Stimulated activated CD4-positive, alpha-beta T cell treated with anti-CD3 and anti-CD28 coated beads, Interleukin-2, amount 100 ng/mL, for 24 hours (primary cell): Measurements from ENCODE around the gene VPS35L.

Experiments
- DNase-seq, 2 donors: peaks; one replicate each; pipeline ENCODE4 v3.0.0-alpha.2; 2020

The VPS35L gene, protein sequence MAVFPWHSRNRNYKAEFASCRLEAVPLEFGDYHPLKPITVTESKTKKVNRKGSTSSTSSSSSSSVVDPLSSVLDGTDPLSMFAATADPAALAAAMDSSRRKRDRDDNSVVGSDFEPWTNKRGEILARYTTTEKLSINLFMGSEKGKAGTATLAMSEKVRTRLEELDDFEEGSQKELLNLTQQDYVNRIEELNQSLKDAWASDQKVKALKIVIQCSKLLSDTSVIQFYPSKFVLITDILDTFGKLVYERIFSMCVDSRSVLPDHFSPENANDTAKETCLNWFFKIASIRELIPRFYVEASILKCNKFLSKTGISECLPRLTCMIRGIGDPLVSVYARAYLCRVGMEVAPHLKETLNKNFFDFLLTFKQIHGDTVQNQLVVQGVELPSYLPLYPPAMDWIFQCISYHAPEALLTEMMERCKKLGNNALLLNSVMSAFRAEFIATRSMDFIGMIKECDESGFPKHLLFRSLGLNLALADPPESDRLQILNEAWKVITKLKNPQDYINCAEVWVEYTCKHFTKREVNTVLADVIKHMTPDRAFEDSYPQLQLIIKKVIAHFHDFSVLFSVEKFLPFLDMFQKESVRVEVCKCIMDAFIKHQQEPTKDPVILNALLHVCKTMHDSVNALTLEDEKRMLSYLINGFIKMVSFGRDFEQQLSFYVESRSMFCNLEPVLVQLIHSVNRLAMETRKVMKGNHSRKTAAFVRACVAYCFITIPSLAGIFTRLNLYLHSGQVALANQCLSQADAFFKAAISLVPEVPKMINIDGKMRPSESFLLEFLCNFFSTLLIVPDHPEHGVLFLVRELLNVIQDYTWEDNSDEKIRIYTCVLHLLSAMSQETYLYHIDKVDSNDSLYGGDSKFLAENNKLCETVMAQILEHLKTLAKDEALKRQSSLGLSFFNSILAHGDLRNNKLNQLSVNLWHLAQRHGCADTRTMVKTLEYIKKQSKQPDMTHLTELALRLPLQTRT

DNA sequence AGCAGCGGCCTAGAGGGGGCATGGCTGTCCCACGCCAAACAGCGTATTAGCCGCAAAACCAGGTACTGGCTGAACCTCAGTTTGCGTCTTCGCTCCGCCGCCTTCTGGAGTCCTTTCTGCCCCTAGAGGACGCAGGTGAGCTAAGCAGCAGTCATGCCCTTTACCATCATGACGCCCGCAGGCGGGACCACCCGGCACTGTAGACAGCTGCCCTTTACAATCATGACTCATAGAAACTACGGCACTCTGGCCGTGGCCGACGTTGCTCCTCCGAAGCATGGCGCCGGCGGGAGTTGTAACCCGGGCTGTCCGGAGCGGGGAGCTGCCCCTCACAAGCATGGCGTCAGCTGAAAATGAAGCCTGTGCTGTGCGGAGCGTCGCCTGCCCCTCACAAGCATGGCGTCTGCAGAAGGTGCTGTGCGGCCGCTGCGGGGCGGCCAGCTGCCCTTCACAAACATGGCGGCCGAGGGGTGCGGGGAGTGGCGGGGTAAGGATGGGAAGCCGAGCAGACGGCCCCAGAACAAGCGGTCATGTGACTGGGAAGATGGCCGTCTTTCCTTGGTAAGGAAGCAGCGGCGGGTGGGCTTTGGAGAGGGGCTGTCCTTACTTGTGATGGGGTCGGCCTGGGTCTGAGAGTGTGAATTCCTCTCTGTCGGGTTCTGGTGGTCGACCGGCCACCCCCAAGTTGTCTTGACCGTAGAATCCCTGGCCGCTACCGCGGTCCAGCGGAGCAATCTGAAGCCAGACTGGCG lies at the start of gene VPS35L:
TSS of gene VPS35L (plus strand) at position 518 of the 752 bp plus-strand sequence. CDS start at position 545, 27 bp downstream.
- peak; percentile 95 to 96 for DNase-seq

GRCh38 chr16:19506965-19507364 lies 48.5 kb upstream of the VPS35L start:
- DNase-seq = no peak

- no peak for DNase-seq
Observed at GRCh38 chr16:19507867-19508266, 47.6 kb upstream of the VPS35L start.

DNA sequence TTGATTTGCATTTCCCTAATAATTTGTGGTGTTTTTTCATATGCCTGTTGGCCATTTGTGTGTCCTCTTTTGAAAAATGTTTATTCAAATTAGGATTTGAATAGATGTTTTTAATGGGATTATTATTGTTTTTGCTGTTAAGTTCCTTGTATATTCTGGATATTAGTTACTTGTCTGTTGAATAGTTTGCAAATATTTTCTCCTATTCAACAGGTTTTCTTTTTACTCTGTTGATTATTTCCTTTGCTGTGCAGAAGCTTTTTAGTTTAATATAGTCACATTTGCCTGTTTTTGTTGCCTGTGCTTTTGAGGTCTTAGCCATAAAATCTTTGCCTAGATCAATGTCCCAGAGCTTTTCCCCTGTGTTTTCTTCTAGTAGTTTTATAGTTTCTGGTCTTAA lies 43.2 kb upstream of the VPS35L start:
- no peak for DNase-seq

GRCh38 chr16:19513377-19514053 lies 42.0 kb upstream of the VPS35L start:
- no peak for DNase-seq

DNA sequence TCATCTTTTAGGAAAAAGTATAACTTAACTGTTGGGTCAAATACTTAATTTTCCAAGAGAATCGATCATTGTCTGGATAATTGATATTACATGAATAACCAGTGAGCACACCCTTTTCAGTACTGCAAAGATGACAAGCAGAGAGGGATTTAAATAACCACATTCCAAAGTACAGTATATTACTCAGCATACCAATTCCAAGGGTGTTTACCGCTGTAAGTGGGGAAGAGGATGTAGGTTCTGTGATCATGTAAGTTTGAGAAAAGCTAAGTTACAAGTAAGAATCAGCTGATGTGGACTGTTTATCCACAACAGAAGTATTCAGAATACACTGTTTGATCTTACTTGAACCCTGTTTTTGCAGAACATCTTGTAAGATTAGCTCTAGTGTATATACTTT lies 39.7 kb upstream of the VPS35L start:
- DNase-seq = no peak

- DNase-seq = no peak
Observed at GRCh38 chr16:19517424-19518089, 37.9 kb upstream of the VPS35L start.

DNA sequence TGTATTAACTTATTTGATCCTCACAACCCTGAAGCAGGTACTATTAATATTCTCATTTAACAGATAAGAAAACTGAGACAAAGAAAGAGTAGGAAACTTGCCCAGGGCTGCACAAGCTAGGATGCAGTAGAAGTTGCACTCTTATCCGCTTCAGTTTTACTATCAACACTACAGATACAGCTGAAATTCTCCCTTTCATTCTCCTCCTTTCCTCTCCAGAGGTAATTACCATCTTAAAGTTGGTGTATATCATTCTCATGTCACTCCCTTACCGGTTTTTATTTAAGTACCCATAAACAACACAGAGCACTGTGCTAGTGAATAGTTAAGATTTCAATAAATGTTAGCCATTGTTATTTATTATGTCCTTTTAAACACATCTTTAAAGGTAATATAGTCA lies 37.1 kb upstream of the VPS35L start:
- no peak for DNase-seq

DNA sequence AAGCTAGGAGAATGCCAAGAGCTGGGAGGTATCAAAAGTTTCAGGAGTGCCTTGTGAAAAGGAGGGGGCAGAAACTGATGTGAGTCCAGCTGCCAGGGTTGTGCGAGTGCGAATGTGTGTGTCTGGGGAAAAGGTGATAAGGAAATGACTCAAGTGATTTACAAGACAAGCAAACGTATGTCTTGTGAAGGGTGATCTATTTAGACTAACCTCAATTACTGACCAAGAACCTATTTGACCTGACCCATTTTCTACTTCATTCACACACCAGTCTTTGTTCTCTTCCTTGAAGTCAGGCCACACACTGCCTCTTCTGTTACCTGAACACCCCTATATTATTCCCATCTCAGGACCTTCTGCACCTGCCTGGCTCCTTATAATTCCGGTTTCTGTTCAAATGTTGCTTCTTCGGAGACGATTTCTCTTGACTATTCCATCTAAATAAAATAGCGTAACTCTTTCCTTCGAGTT lies 34.6 kb upstream of the VPS35L start:
- DNase-seq = peak; percentile 18 to 29

- peak; percentile 96 to 97 for DNase-seq
Observed at GRCh38 chr16:19521471-19522396, 33.8 kb upstream of the VPS35L start, which contains the start of gene GDE1. Gene GDE1, minus strand, starts transcription at chr16:19522098. Its CDS starts 134 bp downstream, at chr16:19521964.

DNA sequence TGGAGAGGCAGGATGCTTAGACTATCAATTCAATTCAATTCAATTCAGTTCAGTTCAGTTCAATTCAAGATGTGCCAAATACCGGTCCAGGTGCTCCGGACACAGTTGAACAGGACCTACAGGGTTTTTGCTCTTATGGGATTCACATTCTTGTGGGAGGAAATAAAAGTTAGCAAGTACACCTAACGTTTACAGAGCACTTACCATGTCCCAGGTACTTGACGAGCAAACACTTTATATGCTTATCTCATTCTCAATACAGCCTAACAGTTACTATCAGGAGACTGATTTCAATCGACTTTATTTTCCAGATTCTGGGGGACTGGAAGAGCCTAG lies 33.1 kb upstream of the VPS35L start:
- DNase-seq = no peak

DNA sequence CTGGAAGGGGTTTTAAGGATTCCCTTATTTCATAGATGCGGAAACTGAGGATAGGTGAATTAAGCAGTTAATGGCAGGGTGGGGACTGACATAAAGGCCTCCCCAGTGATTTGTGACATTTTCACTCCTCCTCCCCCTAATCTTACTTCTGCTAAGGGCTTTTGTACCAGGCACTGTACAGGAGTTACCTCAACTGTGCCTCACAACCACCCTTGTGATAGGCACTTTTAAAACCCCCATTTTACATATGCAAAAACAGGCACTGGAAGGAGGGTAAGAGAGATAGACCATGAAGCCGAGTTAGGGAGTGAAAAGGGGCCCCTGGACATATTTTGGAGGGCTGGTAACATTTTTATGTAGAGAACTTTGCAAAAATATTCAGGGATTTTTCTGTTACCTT lies 32.7 kb upstream of the VPS35L start:
- no peak for DNase-seq

DNA sequence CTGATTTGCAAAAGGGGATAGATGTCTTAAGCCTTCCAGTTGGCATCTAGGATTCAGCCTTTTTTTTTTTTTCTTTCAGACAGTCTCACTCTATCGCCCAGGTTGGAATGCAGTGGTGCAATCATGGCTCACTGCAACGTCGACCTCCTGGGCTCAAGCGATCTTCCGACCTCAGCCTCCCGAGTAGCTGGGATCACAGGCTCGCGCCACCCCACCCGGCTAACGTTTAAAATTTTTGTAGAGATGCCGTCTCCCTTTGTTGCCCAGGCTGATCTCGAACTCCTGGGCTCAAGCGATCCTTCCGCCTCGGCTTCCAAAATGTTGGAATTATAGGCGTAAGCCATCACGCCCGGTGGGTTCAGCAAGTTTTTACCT lies 32.3 kb upstream of the VPS35L start:
- DNase-seq = no peak

- DNase-seq = peak; percentile 95 to 96
Observed at GRCh38 chr16:19523559-19524355, 31.7 kb upstream of the VPS35L start, which contains the start of gene CCP110. Gene CCP110, plus strand, starts transcription at chr16:19523942. Its CDS starts 3,940 bp downstream, at chr16:19527882.

DNA sequence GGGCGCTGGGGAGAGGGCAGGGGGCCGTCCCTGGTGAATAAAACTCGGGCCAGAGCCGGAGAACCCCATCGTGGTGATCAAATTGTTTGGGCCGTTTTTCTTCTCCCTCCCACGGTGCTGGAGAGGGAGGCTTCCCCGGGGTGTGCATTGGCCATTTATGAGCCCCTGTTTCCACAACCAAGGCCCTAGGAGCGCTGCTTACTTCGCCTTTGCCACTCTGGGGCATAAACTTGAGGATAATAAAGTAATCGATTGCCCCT lies 31.2 kb upstream of the VPS35L start:
- DNase-seq = no peak

- no peak for DNase-seq
Observed at GRCh38 chr16:19524616-19525384, 30.7 kb upstream of the VPS35L start.

- DNase-seq = no peak
Observed at GRCh38 chr16:19525385-19525723, 30.1 kb upstream of the VPS35L start.

DNA sequence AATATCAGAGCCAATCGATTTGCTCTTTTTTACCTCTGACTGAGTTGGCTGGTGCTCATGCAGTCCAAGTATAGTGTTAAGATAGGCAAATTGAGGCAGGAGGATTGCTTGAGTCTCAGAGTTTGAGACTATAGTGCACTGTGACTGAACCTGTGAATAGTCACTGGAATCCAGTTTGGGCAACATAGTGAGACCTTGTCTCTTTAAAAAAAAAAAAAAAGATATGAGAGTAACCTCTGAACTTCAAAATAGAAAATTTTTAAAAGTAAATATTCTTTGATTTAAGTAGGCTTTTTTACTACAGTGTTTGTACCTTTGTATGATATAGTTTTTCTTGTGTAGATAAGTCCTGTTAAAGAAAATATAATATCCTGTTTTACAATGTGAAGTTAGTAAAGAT lies 28.3 kb upstream of the VPS35L start:
- DNase-seq = no peak

- no peak for DNase-seq
Observed at GRCh38 chr16:19528666-19529065, 26.8 kb upstream of the VPS35L start.
